Measurements from ENCODE around the gene MIDN. TPM values are rescaled to one million over a fixed set of nuclear protein-coding genes. Genes with fewer than 3 reads are reported as not detected.
A peak's percentile ranks its signal among the peaks of the same experiment; 100 is the strongest.
"Not testable (repeated sequence)": the region's sequence is repeated elsewhere in the genome, so short reads cannot be mapped to it uniquely, and the experiment has no call there.

MIDN gene
- total RNA-seq, 2 experiments from 2014 or later = 58.0 to 65.7 TPM

- H3K27ac Mint-ChIP-seq = peak overlapping the region; percentile 19
- H3K27me3 Mint-ChIP-seq; DNase-seq; H3K9me3 Mint-ChIP-seq; POLR2A ChIA-PET; H3K36me3 Mint-ChIP-seq (ENCODE audit: low read depth): not testable (repeated sequence)
- H3K4me1 Mint-ChIP-seq = peaks cover 22% of the 10 kb centered on the region
- CTCF ChIA-PET = interaction anchor here (0.6 to 7.5 kb wide), 2 partner anchors 18 to 139 kb away, joined by 3 to 299 read pairs; partner anchors contain the start of gene CIRBP
- peak overlapping the region; percentile 38 for H3K4me3 Mint-ChIP-seq
Observed at GRCh38 chr19:1246265-1247087, 1.9 kb upstream of the MIDN start.

- no peaks in the 10 kb centered on the region for H3K27me3 Mint-ChIP-seq
- H3K4me3 Mint-ChIP-seq = no peak overlapping the region
- peaks cover 15% of the 10 kb centered on the region for H3K4me1 Mint-ChIP-seq
Observed at GRCh38 chr19:1247748-1248138, 640 bp upstream of the MIDN start.

GRCh38 chr19:1248786-1249297, 459 bp downstream of the MIDN start:
- peak; percentile 79 for DNase-seq
- Mint-ChIP-seq H3K9me3 (no peaks in the 10 kb centered on the region), H3K27ac (peak overlapping the region; percentile 87), H3K4me3 (peak overlapping the region; percentile 73), H3K4me1 (peaks cover 12% of the 10 kb centered on the region), H3K27me3 (no peaks in the 10 kb centered on the region), H3K36me3 (ENCODE audit: low read depth) (peaks cover 21% of the 10 kb centered on the region)
- ChIA-PET POLR2A (interaction anchor here (0.6 kb wide), 1 partner anchor 25 kb away, joined by 3 read pairs; no protein-coding TSS in a partner anchor), CTCF (interaction anchor here (0.6 to 1.0 kb wide), 6 partner anchors 12 to 488 kb away, joined by 3 to 13 read pairs (median 5); partner anchors contain the start of gene CIRBP)

More at GRCh38 chr19:1247748-1248138, 640 bp upstream of the MIDN start:
- CTCF ChIA-PET = interaction anchor here (7.5 kb wide), 1 partner anchor 17 kb away, joined by 299 read pairs; the partner anchor contains the start of gene CIRBP
- no peak for DNase-seq
- POLR2A ChIA-PET = no interaction called here
- H3K27ac Mint-ChIP-seq = peak overlapping the region; percentile 68
- H3K36me3 Mint-ChIP-seq (ENCODE audit: low read depth) = peaks cover 16% of the 10 kb centered on the region
- no peaks in the 10 kb centered on the region for H3K9me3 Mint-ChIP-seq

- H3K27me3 Mint-ChIP-seq = no peaks in the 10 kb centered on the region
- ChIA-PET POLR2A (interaction anchor here (0.6 kb wide), 1 partner anchor 24 kb away, joined by 3 read pairs; no protein-coding TSS in a partner anchor), CTCF (interaction anchor here (0.6 to 1.0 kb wide), 7 partner anchors 11 to 489 kb away, joined by 3 to 13 read pairs (median 5); partner anchors contain the start of gene CIRBP)
- H3K9me3 Mint-ChIP-seq = no peaks in the 10 kb centered on the region
- peaks cover 12% of the 10 kb centered on the region for H3K4me1 Mint-ChIP-seq
- peaks cover 21% of the 10 kb centered on the region for H3K36me3 Mint-ChIP-seq (ENCODE audit: low read depth)
- peak; percentile 92 for DNase-seq
- peak overlapping the region; percentile 83 for H3K27ac Mint-ChIP-seq
- H3K4me3 Mint-ChIP-seq = peak overlapping the region; percentile 77
Observed at GRCh38 chr19:1249298-1249989, 1.1 kb downstream of the MIDN start.

- Mint-ChIP-seq H3K4me3 (peak overlapping the region; percentile 77), H3K4me1 (peaks cover 14% of the 10 kb centered on the region), H3K27me3 (no peaks in the 10 kb centered on the region), H3K27ac (peak overlapping the region; percentile 66), H3K36me3 (ENCODE audit: low read depth) (peaks cover 24% of the 10 kb centered on the region), H3K9me3 (no peaks in the 10 kb centered on the region)
- ChIA-PET POLR2A (no interaction called here), CTCF (interaction anchor here (1.0 kb wide), 1 partner anchor 17 kb away, joined by 3 read pairs; no protein-coding TSS in a partner anchor)
- no peak for DNase-seq
Observed at GRCh38 chr19:1249990-1250436, 1.6 kb downstream of the MIDN start.

GRCh38 chr19:1250437-1251260, 2.3 kb downstream of the MIDN start:
- Mint-ChIP-seq H3K9me3 (no peaks in the 10 kb centered on the region), H3K27me3 (no peaks in the 10 kb centered on the region), H3K4me1 (peaks cover 18% of the 10 kb centered on the region), H3K27ac (peak overlapping the region; percentile 91), H3K4me3 (peak overlapping the region; percentile 95), H3K36me3 (ENCODE audit: low read depth) (peaks cover 28% of the 10 kb centered on the region)
- CTCF ChIA-PET = interaction anchor here (1.0 to 7.3 kb wide), 2 partner anchors 15 to 16 kb away, joined by 3 to 105 read pairs; partner anchors contain the start of gene CIRBP
- POLR2A ChIA-PET = no interaction called here
- peak; percentile 60 for DNase-seq

- peak overlapping the region; percentile 91 for H3K27ac Mint-ChIP-seq
- H3K27me3 Mint-ChIP-seq = no peaks in the 10 kb centered on the region
- peaks cover 28% of the 10 kb centered on the region for H3K36me3 Mint-ChIP-seq (ENCODE audit: low read depth)
- H3K9me3 Mint-ChIP-seq = no peaks in the 10 kb centered on the region
- CTCF ChIA-PET = interaction anchor here (7.3 kb wide), 1 partner anchor 14 kb away, joined by 105 read pairs; the partner anchor contains the start of gene CIRBP
- POLR2A ChIA-PET = interaction anchor here (0.6 kb wide), 1 partner anchor 10 kb away, joined by 3 read pairs; no protein-coding TSS in a partner anchor
- peak overlapping the region; percentile 95 for H3K4me3 Mint-ChIP-seq
- peak; percentile 78 for DNase-seq
- H3K4me1 Mint-ChIP-seq = peaks cover 18% of the 10 kb centered on the region
Observed at GRCh38 chr19:1251330-1252220, 3.2 kb downstream of the MIDN start.

- Mint-ChIP-seq H3K4me3 (peak overlapping the region; percentile 95), H3K27ac (peak overlapping the region; percentile 85), H3K27me3 (no peaks in the 10 kb centered on the region), H3K36me3 (ENCODE audit: low read depth) (peaks cover 29% of the 10 kb centered on the region), H3K9me3 (no peaks in the 10 kb centered on the region), H3K4me1 (peaks cover 20% of the 10 kb centered on the region)
- POLR2A ChIA-PET = interaction anchor here (1.0 to 1.1 kb wide), 2 partner anchors 15 to 23 kb away, joined by 3 to 6 read pairs; partner anchors contain the start of gene FAM174C
- DNase-seq = peak; percentile 80
- CTCF ChIA-PET = interaction anchor here (6.6 to 7.3 kb wide), 2 partner anchors 9 to 14 kb away, joined by 65 to 105 read pairs; partner anchors contain the start of gene CIRBP
Observed at GRCh38 chr19:1252221-1252820, 3.9 kb downstream of the MIDN start.

- Mint-ChIP-seq H3K4me1 (peaks cover 26% of the 10 kb centered on the region), H3K36me3 (ENCODE audit: low read depth) (peaks cover 35% of the 10 kb centered on the region), H3K9me3 (no peaks in the 10 kb centered on the region), H3K27me3 (no peaks in the 10 kb centered on the region), H3K27ac (peak overlapping the region; percentile 73), H3K4me3 (peak overlapping the region; percentile 95)
- CTCF ChIA-PET = interaction anchor here (6.6 to 7.3 kb wide), 2 partner anchors 9 to 13 kb away, joined by 65 to 105 read pairs; partner anchors contain the start of gene CIRBP
- POLR2A ChIA-PET = interaction anchor here (0.6 to 1.3 kb wide), 4 partner anchors 11 to 22 kb away, joined by 3 to 6 read pairs (median 5); partner anchors contain the start of genes ATP5F1D, CIRBP and FAM174C
- peak; percentile 76 for DNase-seq
Observed at GRCh38 chr19:1252821-1253513, 4.6 kb downstream of the MIDN start.

GRCh38 chr19:1253514-1254080, 5.2 kb downstream of the MIDN start:
- Mint-ChIP-seq H3K27me3 (no peaks in the 10 kb centered on the region), H3K27ac (peak overlapping the region; percentile 73), H3K9me3 (no peaks in the 10 kb centered on the region), H3K4me3 (peak overlapping the region; percentile 95), H3K4me1 (peaks cover 32% of the 10 kb centered on the region), H3K36me3 (ENCODE audit: low read depth) (peaks cover 39% of the 10 kb centered on the region)
- ChIA-PET CTCF (interaction anchor here (6.6 to 7.3 kb wide), 2 partner anchors 10 to 12 kb away, joined by 65 to 105 read pairs; partner anchors contain the start of gene CIRBP), POLR2A (interaction anchor here (0.6 to 1.3 kb wide), 3 partner anchors 12 to 16 kb away, joined by 4 to 6 read pairs (median 6); partner anchors contain the start of genes ATP5F1D and CIRBP)
- no peak for DNase-seq
